Smooth muscle cell of the brain vasculature (primary cell): Measurements from ENCODE around the gene C17orf67.

Source experiments
- DNase-seq: peaks from one replicate; pipeline ENCODE4 v3.0.0-alpha.2; 2012; ENCODE audit warnings: low read depth, low spot score

Gene C17orf67

GRCh38 chr17:56808503-56808902, 25.2 kb downstream of the C17orf67 start:
- no peak for DNase-seq

GRCh38 chr17:56807723-56808122, 26.0 kb downstream of the C17orf67 start:
- DNase-seq, result no peak

GRCh38 chr17:56806949-56807348, 26.8 kb downstream of the C17orf67 start:
- DNase-seq, result no peak

GRCh38 chr17:56804454-56804853, 29.3 kb downstream of the C17orf67 start:
- DNase-seq, result no peak

GRCh38 chr17:56803071-56803470, 30.6 kb downstream of the C17orf67 start:
- no peak for DNase-seq

- DNase-seq, result no peak
These were observed 32.1 kb downstream of the C17orf67 start for GRCh38 chr17:56801459-56802178.

- no peak for DNase-seq
These were observed 34.8 kb downstream of the C17orf67 start for GRCh38 chr17:56798916-56799315.

GRCh38 chr17:56796536-56796935, 37.2 kb downstream of the C17orf67 start:
- no peak for DNase-seq

GRCh38 chr17:56795221-56795865, 38.4 kb downstream of the C17orf67 start:
- DNase-seq, result no peak

GRCh38 chr17:56793957-56794356, 39.8 kb downstream of the C17orf67 start:
- no peak for DNase-seq

GRCh38 chr17:56793531-56793930, 40.2 kb downstream of the C17orf67 start:
- DNase-seq, result no peak

- DNase-seq, result no peak
These were observed 41.5 kb downstream of the C17orf67 start for GRCh38 chr17:56792267-56792666.

GRCh38 chr17:56786989-56787482, 46.7 kb downstream of the C17orf67 start:
- DNase-seq, result no peak

- no peak for DNase-seq
These were observed 47.6 kb downstream of the C17orf67 start for GRCh38 chr17:56785997-56786680.

GRCh38 chr17:56785405-56785804, 48.3 kb downstream of the C17orf67 start:
- DNase-seq, result no peak

GRCh38 chr17:56782338-56782737, 51.4 kb downstream of the C17orf67 start:
- DNase-seq, result no peak

- DNase-seq, result no peak
These were observed 51.8 kb downstream of the C17orf67 start for GRCh38 chr17:56781906-56782305.

GRCh38 chr17:56779898-56780777, 53.6 kb downstream of the C17orf67 start:
- no peak for DNase-seq

GRCh38 chr17:56779322-56779721, 54.4 kb downstream of the C17orf67 start:
- no peak for DNase-seq

GRCh38 chr17:56778898-56779297, 54.8 kb downstream of the C17orf67 start:
- no peak for DNase-seq

GRCh38 chr17:56777859-56778258, 55.9 kb downstream of the C17orf67 start:
- no peak for DNase-seq

- no peak for DNase-seq
These were observed 59.1 kb downstream of the C17orf67 start for GRCh38 chr17:56774650-56775049.
